GM19193 (cell line): ENCODE results near the gene TBC1D22A.

Experiments used
- POLR2A ChIP-seq: IDR thresholded peaks from 4 replicates; pipeline ENCODE4 v1.6.1; 2011; ENCODE audit not compliant: insufficient read depth, insufficient read length; ENCODE audit errors: extremely low read depth

The TBC1D22A gene

GRCh38 chr22:47126344-47126811 is 363.9 kb downstream of the TBC1D22A start:
- no peak for TF ChIP-seq POLR2A

DNA sequence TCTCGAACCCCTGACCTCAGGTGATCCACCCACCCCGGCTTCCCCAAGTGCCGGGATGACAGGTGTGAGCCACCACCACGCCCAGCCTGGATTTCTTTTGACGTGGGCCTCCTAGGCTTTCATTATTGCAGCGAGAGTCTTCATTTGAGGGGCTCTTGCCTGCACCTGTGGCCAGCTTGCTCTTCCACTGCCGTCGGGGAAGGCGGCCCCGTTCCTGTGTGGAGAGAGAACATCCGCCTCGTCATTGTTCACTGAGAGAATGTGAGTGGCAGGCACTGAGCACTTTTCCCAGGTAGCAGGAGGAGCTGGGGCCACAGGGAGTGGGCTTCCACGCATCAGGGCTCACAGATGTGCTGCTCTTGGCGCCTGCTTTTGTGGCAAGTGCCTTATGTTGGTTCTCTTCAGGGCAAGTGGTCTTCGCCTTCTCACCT is 365.0 kb downstream of the TBC1D22A start:
- TF ChIP-seq POLR2A: no peak

DNA sequence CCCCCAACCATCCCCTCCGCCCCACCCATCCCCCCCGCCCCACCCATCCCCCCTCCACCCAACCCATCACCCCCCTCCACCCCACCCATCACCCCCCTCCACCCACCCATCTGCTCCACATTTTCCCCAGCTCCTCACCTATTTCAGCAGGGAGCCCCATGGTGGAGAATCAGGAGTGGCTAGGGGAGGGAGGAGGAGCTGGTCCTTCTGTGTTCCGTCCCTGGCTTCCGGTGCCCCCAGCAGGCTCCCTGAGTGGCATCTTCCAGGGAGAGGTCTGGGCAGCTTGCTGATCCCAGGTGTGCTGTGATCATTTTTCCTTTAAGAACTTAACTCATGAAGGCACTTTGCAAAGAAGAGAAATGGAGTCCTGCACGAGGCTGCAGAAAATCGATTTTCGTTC is 365.8 kb downstream of the TBC1D22A start:
- TF ChIP-seq POLR2A: no peak

GRCh38 chr22:47128622-47129215 is 366.3 kb downstream of the TBC1D22A start:
- TF ChIP-seq POLR2A: no peak

DNA sequence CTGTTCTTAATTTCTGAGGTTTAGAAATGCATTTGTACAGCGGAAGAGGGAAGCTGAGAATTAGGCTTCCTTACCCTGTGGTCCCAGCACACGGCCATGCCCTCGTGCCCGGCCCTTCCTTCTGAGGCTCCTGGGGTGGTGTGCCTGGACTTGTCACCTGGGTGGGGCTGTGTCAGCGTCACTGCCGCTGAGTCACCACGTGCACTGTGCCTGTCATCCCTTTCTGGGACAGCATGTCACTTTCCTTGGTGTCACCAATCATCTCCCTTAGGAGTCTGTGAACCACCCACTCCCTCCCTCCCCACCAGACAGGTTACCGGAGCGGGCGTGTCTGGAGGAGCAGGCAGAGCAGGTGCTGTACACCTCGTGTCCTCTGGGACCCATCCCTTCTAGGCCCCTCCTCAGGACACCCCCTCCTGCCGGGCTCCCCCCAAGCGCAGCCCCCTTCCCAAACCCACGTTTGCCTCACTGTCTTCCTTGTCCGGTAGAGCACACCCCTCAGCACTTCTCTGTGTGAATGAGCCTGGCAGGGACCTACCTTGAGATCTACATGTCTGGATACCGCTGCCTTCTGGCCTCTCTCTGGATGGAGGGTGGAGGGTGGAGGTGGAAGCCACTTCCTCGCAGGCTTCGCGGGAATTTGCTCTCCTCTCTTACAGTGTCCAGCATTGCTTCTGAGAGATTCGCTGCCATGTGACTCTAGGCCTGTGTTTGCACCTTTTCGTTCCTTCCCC is 367.6 kb downstream of the TBC1D22A start:
- TF ChIP-seq POLR2A: no peak

DNA sequence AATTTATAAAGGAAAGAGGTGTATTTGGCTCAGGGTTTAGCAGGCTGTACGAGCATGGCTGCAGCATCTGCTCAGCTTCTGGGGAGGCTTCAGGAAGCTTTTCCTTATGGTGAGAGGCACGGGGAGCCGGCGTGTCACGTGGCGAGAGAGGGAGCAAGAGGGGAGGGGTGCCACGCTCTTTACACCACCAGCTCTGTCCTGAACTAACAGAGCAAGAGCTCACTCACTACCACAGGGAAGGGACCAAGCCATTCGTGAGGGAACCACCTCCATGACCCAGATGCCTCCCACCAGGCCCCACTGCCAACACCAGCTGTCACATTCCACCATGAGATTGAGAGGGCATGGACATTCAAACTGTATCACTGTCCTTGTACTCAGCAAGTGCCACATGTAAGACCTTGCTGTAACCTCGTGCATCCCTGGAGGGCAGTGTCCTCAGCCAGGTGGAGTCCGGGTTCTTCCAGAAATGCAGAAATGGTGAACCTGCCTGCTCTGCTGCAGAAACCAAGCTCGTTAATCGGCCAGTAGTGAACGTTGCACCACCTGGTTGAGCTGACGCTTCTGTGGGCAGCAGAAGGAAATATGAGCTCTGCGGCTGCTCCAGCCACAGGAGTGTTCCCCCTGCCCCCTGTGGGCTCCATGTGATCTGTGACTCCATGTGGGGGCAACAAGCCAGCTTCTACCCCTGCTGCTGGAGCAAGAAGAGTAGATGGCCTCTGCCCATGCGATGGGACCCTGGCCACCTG is 368.6 kb downstream of the TBC1D22A start:
- TF ChIP-seq POLR2A: no peak

DNA sequence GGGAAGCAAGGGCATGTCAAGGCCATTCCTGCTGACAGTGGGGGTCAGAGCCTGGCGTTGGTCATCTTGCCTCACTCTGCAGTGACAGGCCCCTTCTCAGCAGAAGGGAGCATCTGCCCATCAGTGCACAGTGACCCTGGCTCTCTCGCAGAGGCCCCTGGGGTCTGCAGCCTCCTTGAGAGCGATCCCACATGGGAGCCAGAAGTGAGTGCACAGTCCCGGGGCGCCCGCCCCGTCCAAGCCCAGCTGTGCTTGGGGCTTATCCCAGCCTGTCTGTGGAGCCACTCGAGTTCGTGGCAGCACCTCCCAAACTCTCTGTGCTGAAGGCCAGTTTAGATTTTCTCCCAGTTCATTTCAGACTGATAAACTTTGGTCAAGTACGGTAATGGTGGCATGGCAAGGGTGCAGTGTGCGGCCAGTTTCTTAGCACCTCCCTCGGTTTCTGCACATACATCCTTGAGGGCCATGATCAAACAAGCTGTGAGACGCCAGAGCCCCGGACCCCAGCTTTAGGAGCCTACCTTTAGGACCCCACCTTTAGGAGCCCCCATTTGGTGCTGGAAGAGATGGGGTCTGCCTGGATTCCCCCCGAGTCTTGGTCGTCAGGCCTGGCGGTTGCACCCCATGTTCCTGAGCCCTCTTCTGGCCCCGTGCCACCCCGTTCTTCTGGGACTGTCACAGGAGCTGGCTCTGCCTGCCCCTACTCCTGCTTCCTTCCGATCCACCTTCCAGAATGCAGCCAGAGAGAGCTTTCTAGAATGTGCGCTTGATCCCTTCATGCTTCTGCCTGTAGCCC is 369.4 kb downstream of the TBC1D22A start:
- TF ChIP-seq POLR2A: no peak

- TF ChIP-seq POLR2A: no peak
Observed at GRCh38 chr22:47132428-47132825, 370.0 kb downstream of the TBC1D22A start.

DNA sequence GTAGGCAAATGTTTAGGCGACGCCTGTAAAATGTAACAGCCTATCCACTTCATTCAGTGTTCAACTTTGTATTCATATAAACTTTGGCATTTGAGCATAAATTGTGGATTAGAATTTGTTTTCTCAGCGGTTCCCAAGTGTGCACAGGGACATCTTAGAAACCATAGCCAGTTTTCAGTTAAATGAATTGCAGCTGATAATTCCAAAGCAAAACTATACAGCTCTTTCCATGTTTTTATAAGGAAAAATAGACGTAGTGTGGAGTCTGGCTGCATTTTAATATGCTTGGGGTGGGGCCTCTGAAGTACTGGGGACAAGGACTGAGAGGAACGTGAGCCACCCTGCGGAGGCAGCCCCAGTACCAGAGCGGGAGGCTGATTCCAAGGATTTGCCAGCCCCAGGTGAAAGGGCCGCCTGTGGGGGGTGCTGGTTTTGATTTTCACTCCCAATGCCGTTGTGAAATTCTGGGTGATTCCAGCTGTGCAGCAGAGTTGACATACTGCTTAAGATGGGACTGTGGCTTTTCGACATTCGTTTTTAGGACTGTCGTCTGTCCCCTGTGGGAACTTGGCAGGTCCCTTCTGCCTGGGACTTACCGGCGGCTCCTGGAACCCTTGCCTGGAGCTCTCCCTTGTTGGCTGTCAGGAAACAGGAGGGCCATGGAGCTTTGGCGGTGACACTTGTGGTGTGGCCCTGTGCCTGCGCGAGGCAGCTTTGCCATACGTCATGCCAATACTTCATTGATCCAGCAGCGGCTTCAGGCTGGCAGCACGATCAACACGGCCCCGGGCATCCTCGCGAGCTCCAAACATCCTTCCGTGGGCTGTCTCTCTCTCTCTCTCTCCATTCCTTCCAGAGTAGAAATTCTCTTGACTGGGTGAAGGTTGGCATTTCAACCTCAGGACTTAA is 370.9 kb downstream of the TBC1D22A start:
- no peak for TF ChIP-seq POLR2A

GRCh38 chr22:47134222-47134621 is 371.8 kb downstream of the TBC1D22A start:
- no peak for TF ChIP-seq POLR2A

- TF ChIP-seq POLR2A: no peak
Observed at GRCh38 chr22:47135338-47135737, 372.9 kb downstream of the TBC1D22A start.

DNA sequence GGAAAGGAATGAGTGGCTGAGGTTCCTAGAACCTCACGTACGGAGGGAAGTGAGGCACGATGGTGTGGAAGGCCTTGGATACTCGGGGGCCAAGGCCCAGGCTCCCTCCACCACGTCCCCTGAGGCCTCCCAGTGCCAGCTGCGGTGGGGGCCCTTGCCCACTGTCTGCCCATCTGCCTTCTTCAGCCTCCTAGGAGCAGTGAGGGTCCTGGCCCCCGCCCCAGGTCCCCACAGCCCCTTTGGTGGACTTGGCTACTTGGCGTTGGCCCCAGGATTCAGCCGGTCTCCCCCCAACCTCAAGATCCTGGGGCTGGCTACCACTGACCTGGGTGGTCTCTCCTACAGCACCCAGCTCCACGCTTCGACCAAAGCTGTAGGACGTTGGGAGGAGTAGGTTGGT is 373.6 kb downstream of the TBC1D22A start:
- TF ChIP-seq POLR2A: no peak

DNA sequence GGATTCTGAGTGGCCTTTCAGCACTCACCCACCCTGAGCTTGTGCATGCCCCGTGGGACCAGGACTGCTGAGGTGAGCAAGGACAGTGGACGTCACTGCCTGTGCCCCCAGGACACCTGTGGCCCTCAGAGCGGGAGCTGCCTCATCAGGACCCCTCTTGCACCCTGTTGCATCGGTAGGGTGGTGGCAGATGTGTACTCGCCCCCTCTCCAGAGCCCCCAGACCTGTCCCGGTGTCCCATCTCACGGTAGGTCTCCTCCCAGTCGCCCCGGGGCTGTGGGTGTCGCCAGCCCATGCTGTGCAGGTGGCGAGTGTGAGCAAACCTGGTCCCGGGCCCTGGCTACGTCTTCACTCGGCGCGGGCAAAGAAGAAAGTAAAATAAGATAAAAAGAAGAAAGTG is 374.2 kb downstream of the TBC1D22A start:
- no peak for TF ChIP-seq POLR2A
